ENCODE data around the gene RALGPS1.
A peak's percentile ranks its signal among the peaks of the same experiment; 100 is the strongest.
"Not testable (repeated sequence)": the region's sequence is repeated elsewhere in the genome, so short reads cannot be mapped to it uniquely, and the experiment has no call there.

The RALGPS1 gene

DNA sequence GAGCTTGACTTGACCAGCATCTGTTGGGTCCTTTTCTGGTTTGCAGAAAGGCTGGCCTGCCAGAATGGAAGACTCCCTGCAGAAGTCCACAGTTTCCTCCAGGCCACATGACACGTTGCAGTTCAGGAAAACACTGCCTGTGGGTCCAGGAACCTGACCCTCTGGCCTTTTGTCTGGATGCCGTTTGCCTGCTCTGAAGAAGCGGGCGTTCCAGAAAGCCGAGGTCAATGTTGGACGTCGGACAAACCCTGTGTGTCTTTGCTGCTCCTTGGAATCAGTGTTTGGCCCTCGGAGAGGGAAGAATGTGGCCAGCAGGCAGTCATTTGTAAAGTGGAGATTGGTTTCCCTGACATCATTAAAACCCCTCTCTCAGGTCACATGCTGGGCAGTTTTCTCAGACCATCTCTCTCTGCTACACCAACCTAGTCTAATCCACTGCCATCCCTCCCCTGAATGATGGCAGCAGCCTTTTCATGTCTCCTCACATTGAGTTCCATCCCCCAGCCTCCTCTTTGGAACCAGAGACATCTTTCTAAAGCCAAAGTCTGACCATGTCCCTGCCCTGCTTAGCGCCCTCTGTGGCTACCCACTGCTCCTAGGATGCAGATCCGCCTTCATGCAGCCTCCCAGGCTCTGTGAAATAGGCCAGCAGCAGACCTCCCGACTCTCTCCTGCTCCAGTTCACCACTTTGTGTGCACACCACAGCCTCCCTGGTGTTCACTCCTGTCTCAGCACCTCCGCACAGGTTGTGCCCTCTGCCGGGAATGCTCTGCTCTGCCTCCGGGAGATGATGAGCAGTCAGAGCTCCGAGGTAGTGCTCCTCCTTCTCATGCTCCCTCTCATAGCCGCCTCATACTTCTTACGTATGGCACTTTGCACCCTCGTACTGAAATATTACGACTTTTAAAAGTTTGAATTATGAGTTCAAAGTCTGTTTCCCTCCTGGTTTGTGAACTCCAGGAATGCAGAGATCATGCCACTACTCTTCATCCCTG lies 75.6 kb downstream of the RALGPS1 start:
- no peak for DNase-seq (ENCODE audit: low spot score)

DNA sequence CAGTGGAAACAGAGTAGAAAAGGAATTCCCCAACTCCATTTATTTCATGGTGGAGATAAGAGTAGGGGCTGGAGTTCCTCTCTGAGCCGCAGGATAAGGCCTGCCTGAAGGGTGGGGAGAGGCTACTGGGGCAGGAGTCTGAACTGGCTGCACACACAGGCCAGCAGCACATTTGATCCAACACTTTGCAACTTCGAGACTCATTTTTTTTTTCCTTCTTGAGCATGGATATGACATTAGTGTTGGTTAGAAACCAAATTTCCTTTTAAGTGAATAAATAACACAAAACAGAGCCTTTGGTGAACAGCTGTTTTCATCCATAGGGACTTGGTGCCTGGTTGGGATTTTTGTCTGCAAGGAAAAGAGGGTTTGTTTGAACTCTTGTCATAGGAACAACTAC lies 76.6 kb downstream of the RALGPS1 start:
- no peak for DNase-seq (ENCODE audit: low spot score)

DNA sequence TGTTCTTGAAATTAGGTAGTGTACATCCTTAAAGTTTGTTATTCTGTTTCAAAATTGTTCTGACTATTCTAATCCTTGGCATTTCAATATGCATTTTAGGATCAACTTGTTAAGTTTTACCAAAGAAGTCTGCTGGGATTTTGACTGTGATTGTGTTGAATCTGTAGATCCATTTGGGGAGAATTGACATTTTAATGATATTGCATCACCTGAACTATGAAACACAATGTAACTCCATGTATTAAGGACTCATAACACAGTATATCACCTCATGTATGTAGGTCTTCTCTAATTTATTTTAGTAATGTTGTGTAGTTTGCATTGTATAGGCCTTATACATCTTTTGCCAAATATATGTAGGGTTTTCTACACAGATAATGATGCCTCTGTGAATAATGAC lies 77.8 kb downstream of the RALGPS1 start:
- no peak for DNase-seq (ENCODE audit: low spot score)

- no peak for DNase-seq (ENCODE audit: low spot score)
Observed at GRCh38 chr9:126999315-127000068, 84.9 kb downstream of the RALGPS1 start.

GRCh38 chr9:127004946-127005769 lies 90.6 kb downstream of the RALGPS1 start:
- peak; percentile 32 for DNase-seq (ENCODE audit: low spot score)

GRCh38 chr9:127005770-127006314 lies 91.3 kb downstream of the RALGPS1 start:
- DNase-seq (ENCODE audit: low spot score) = no peak

DNA sequence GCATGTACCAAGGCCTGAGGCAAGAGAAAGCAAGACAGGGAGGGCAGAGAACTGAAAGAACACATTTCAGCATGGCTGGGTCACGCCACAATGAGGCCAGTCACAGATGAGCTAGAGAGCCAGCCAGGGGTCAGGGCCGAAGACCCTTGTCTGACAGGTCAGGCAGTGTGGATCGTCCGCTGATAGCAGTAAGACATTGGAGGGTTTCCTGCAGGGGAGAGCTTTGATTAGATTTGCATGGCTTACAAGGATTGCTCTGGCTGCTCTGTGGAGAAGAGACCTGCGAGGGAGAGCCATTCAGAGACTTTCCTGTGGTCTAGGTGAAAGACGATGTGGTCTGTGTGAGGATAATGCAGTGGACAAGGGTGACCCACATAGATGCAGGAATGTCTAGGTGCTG lies 93.1 kb downstream of the RALGPS1 start:
- DNase-seq (ENCODE audit: low spot score) = no peak

- no peak for DNase-seq (ENCODE audit: low spot score)
Observed at GRCh38 chr9:127008076-127008475, 93.5 kb downstream of the RALGPS1 start.

DNA sequence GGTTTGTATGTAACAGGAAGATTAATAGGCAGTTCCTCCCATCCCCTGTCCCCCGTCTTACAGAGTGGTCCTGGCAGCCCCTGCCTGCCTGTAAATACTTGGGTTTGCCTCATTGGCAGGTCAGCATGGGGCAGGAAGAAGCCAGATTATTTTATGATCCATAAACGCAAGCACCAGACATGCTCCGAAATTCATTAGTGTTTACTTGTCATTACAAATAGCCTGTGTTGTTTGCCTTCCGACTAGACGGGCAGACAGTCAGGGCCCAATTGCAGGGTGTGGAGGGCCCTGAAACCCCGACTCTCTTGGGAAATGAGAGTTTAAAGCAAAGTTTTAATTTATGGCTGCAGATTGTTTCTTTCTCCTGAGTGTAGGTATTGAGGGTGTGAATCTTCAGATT lies 97.2 kb downstream of the RALGPS1 start:
- DNase-seq (ENCODE audit: low spot score) = no peak

DNA sequence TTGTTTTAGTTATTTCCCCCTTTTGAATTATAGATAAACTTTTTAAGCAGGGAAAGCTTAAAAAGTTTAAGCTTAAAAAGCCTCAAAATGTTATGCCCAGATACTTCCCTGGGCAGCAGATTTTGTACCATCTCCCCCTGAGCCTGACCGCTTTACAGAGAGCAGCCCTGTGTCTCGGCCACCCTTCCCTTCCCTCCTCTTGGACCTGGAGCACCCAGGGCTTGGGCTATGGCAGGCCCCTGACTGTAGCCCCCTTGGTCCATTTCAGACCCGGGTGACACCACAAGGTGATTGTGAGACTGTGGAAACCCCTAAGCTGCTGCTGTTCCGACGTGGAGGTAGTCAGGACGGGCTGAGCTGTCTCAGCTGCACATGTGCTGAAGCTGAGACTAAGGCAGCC lies 97.7 kb downstream of the RALGPS1 start:
- no peak for DNase-seq (ENCODE audit: low spot score)

DNA sequence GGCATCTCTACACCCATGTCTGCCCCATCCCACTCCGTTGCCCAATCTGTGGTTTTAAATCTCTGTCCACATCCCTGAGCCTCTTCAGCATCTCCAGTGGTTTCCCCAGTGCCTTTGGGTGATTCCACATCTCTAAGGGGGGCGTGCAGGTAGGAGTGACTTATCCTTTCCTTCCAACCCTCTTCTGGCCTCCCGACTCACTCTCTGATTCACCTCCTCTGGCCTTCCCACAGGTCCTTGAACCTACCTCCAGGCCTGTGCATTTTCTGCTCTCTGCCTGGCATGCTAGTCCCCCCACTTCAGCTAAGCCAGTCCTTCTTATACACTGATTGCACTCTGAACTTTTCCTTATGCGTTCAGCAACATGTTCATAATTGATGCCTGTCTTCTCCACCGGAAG lies 99.0 kb downstream of the RALGPS1 start:
- no peak for DNase-seq (ENCODE audit: low spot score)

DNA sequence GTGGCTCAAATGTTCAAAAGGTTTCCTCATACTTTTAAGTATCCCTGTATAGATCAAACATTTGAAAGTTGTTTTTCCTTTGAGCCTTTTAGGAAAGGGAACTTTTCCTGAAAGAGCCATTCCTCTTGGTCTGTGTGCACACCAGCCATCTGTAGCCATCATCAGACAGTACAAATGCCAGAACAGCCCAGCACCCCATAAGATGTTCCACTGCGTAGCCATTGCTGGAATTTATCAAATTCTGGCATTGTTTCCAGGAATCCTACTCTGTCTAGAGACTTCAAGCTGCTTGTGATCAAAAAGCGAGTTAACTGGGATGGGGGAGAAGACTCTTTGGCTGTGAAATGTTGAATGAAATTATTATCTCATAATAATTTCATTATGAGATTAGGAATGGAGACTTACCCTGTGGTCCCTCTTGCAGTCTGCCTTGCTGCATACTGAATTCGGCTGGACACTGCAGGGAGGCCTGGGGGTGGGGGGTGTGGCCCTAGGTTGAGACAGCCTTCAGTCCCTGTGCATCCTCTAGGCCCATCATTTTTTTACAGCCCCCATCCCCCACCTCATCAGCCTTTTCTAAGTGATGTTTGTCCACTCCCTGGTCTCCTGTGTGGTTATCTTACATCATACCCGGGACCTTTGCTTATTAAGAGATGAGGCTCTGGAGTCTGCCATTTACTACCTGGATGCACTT lies 99.8 kb downstream of the RALGPS1 start:
- peak; percentile 30 for DNase-seq (ENCODE audit: low spot score)

DNA sequence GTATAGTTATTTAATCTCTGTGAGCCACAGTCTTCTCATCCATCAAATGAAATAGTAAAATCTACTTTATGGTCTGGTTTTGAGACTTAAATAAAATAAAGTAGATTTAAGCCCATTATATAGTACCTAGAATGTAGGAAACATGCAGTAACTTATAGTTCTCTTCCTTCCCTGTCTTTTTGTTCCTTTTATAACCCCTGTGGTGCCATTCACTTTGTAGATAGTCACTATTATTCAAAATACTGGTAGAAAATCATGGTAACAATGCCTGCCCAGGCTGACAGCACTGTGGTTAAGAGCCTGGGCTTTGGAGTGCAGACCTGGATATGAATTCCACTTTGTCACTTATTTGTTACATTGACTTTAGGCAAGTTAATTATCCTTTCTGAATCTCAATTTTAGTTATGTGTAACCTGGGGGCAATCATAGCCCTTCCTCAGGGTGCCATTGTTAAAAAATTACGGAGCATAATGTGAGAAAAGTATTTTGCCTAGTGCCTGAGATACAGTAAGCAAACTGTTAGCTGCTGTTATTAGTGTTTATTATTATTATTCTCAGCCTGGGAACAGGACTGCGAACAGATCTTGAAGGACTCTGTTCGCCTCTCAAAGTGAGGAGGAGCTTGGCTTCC lies 100.4 kb downstream of the RALGPS1 start:
- no peak for DNase-seq (ENCODE audit: low spot score)

DNA sequence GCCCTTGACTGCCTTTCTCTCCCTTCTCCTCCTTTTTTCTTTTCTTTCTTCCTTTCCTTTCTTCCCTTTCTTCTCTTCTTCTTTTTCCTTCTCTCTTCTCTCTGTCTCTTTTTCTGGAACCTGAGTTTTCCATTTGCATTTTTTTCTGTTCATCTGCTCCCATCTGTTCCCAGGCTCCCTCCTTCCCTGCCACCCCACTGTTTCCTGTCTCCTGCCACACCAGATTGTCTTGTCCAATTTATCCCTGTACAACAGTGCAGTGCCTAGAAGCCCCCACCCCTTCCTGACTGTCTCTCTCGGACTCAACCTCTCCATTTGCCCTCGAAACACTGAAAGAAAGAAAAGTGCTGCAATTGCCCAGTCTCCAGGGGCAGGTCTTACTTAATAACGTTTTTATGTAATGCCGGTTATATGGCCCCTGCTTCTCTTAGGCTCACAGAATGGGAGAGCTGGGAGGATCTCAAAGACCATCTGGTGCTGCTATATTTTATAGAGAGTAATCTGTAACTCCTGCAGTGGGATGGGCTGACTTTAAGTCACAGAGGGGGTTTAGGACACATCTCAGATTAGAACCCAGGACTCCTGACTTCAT lies 101.4 kb downstream of the RALGPS1 start:
- no peak for DNase-seq (ENCODE audit: low spot score)

DNA sequence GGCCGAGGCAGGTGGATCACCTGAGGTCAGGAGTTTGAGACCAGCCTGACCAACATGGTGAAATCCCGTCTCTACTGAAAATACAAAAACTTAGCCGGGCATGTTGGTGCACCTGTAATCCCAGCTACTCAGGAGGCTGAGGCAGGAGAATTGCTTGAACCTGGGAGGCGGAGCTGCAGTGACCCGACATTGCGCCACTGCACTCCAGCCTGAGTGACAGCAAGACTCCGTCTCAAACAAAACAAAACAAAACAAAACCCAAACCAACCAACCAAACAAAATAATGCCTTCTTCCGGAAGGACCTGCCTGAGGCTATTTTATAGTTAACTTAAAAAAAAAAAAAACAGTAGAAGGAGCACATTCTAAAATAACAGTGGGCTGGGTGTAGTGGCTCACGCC lies 103.4 kb downstream of the RALGPS1 start:
- not testable (repeated sequence) for DNase-seq (ENCODE audit: low spot score)

GRCh38 chr9:127018935-127019334 lies 104.4 kb downstream of the RALGPS1 start:
- DNase-seq (ENCODE audit: low spot score) = no peak

GRCh38 chr9:127020036-127020801 lies 105.6 kb downstream of the RALGPS1 start:
- no peak for DNase-seq (ENCODE audit: low spot score)

- no peak for DNase-seq (ENCODE audit: low spot score)
Observed at GRCh38 chr9:127020802-127021078, 106.2 kb downstream of the RALGPS1 start.

DNA sequence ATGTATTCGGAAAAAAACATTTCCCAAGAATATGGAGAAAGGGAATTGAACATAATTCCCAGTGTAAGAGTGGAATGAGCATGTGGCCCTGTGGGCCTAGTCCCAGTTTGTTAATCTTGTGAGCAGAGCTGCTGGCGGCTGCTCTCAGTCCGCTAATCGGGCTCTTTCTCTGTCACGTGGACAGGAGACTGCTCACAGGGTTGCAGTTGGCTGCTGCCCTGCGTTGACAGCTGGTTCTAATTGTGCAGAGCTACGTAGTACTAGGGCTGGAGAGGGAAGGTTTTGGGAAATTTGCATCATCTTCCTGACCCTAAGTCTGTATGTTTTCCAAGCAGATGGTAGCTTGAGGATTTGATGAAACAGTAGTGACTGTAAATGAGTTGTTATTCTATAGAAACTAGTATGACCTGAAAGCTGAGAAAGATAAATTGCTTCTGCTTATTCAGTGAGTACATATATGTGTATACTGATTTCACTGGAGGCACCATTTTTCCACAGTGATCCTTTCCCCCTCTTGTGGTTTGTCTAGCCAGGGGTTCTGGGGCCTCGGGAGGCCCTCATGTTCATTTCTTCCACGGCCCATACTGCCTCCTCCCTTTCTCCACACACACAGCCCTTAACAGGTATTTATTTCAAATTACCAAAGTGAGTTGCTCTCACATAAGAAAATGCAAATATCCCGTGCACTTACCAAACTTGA lies 107.2 kb downstream of the RALGPS1 start:
- DNase-seq (ENCODE audit: low spot score) = peak; percentile 91
